Neural cell (in vitro differentiated cells): ENCODE data around the gene DDA1. TPM values are rescaled to one million over a fixed set of nuclear protein-coding genes. Genes with fewer than 3 reads are reported as not detected.

Experiments used
- H2AFZ ChIP-seq: fragments of 200-600, 300-800 bp; sonication (generic), shearing (Covaris generic); 2 replicates; pipeline ENCODE4 v1.6.0; 2014; ENCODE audit warnings: low read depth, mild to moderate bottlenecking, antibody characterized with exemption, low read length, moderate library complexity
- H3F3A ChIP-seq: fragments of 200-600 bp; shearing (Covaris generic); 2 replicates; pipeline ENCODE4 v1.6.1; 2016; ENCODE audit warnings: mild to moderate bottlenecking, moderate library complexity, mixed read lengths, antibody characterized with exemption, low read length; ENCODE audit not compliant: insufficient read depth, poor library complexity, severe bottlenecking
- H3K27ac ChIP-seq: fragments of 200-600, 300-800 bp; sonication (generic), shearing (Covaris generic); 2 replicates; pipeline ENCODE4 v1.5.1; 2014; ENCODE audit warnings: mild to moderate bottlenecking, low read length, moderate library complexity
- H3K27me3 ChIP-seq: fragments of 300-800, 200-600 bp; sonication (generic), shearing (Covaris generic); 2 replicates; pipeline ENCODE4 v1.6.0; 2014; ENCODE audit warnings: mild to moderate bottlenecking, low read depth, low read length, moderate library complexity; ENCODE audit not compliant: insufficient read depth
- H3K36me3 ChIP-seq: fragments of 300-800, 200-600 bp; sonication (generic), shearing (Covaris generic); 2 replicates; pipeline ENCODE4 v1.5.1; 2014; ENCODE audit warnings: mild to moderate bottlenecking, antibody characterized with exemption, low read length, moderate library complexity; ENCODE audit not compliant: insufficient read depth
- H3K4me2 ChIP-seq: fragments of 300-800, 200-600 bp; sonication (generic), shearing (Covaris generic); 2 replicates; pipeline ENCODE4 v1.6.0; 2014; ENCODE audit warnings: mild to moderate bottlenecking, low read length
- H3K4me3 ChIP-seq: fragments of 300-800, 200-600 bp; sonication (generic), shearing (Covaris generic); 2 replicates; pipeline ENCODE4 v1.5.1; 2014; ENCODE audit warnings: mild to moderate bottlenecking, low read length, moderate library complexity
- H3K79me2 ChIP-seq: fragments of 200-600 bp; shearing (Covaris generic); replicated peaks from 2 replicates; pipeline ENCODE4 v1.6.0; 2014; ENCODE audit warnings: mild to moderate bottlenecking, low read length, moderate library complexity; ENCODE audit not compliant: insufficient read depth
- H3K9ac ChIP-seq: fragments of 300-800, 200-600 bp; sonication (generic), shearing (Covaris generic); 2 replicates; pipeline ENCODE4 v1.6.1; 2016; ENCODE audit warnings: mild to moderate bottlenecking, low read length, mixed read lengths
- H3K9me2 ChIP-seq: fragments of 200-600 bp; shearing (Covaris generic); 2 replicates; pipeline ENCODE4 v1.6.1; 2016; ENCODE audit warnings: mild to moderate bottlenecking, low read length, mixed read lengths; ENCODE audit not compliant: insufficient read depth
- H3K9me3 ChIP-seq: fragments of 200-600, 300-800 bp; sonication (generic), shearing (Covaris generic); 2 replicates; pipeline ENCODE4 v1.6.1; 2016; ENCODE audit warnings: mild to moderate bottlenecking, mixed run types, low read length, moderate library complexity, mixed read lengths
- H4K20me1 ChIP-seq: fragments of 200-600 bp; shearing (Covaris generic); 2 replicates; pipeline ENCODE4 v1.6.1; 2016; ENCODE audit warnings: mild to moderate bottlenecking, mixed run types; ENCODE audit not compliant: insufficient read depth
- EP300 ChIP-seq: fragments of 450-650 bp; conservative IDR thresholded peaks from 2 replicates; pipeline ENCODE4 v1.6.1; 2014; ENCODE audit warnings: antibody characterized with exemption, mild to moderate bottlenecking, moderate library complexity; ENCODE audit not compliant: poor library complexity, severe bottlenecking
- EZH2 ChIP-seq: fragments of 200-600, 300-800 bp; shearing (Covaris generic), sonication (generic); IDR thresholded peaks from 2 replicates; pipeline ENCODE4 v1.6.1; 2014; ENCODE audit warnings: antibody characterized with exemption, low read length, borderline replicate concordance, mild to moderate bottlenecking; ENCODE audit not compliant: insufficient read depth, poor library complexity, severe bottlenecking
- MXI1 ChIP-seq: fragments of 450-650 bp; conservative IDR thresholded peaks from 2 replicates; pipeline ENCODE4 v1.6.1; 2014; ENCODE audit warnings: antibody characterized with exemption, mild to moderate bottlenecking; ENCODE audit not compliant: poor library complexity, severe bottlenecking
- POLR2AphosphoS5 ChIP-seq: IDR thresholded peaks from 2 replicates; pipeline ENCODE4 v1.6.1; 2012
- RAD21 ChIP-seq: fragments of 450-650 bp; conservative IDR thresholded peaks from 2 replicates; pipeline ENCODE4 v1.6.1; 2014; ENCODE audit warnings: antibody characterized with exemption, mild to moderate bottlenecking, moderate library complexity
- SMC3 ChIP-seq: fragments of 450-650 bp; conservative IDR thresholded peaks from 2 replicates; pipeline ENCODE4 v1.6.1; 2014; ENCODE audit warnings: antibody characterized with exemption, mild to moderate bottlenecking, moderate library complexity; ENCODE audit not compliant: poor library complexity
- TAF1 ChIP-seq: IDR thresholded peaks from 2 replicates; pipeline ENCODE4 v1.6.1; 2012; ENCODE audit warnings: low read depth
- polyA plus RNA-seq: library from polyadenylated mRNA; depleted of rRNA; stranded (reverse); fragments of >200 nt; gene quantifications from 2 replicates; pipeline ENCODE4 v1.2.3, GENCODE V29; 2014
- TF ChIP-seq, protein P1 (sequence below): fragments of 450-650 bp; IDR thresholded peaks from 2 replicates; pipeline ENCODE4 v1.5.1; 2014; ENCODE audit warnings: antibody characterized with exemption, mild to moderate bottlenecking, moderate library complexity; ENCODE audit not compliant: poor library complexity, severe bottlenecking
- TF ChIP-seq, protein P2 (sequence below): IDR thresholded peaks from 2 replicates; pipeline ENCODE4 v1.6.1; 2012; ENCODE audit warnings: borderline replicate concordance

DDA1 gene
- polyA plus RNA-seq, 1 donor from 2014 or later: 25.4 TPM

DNA sequence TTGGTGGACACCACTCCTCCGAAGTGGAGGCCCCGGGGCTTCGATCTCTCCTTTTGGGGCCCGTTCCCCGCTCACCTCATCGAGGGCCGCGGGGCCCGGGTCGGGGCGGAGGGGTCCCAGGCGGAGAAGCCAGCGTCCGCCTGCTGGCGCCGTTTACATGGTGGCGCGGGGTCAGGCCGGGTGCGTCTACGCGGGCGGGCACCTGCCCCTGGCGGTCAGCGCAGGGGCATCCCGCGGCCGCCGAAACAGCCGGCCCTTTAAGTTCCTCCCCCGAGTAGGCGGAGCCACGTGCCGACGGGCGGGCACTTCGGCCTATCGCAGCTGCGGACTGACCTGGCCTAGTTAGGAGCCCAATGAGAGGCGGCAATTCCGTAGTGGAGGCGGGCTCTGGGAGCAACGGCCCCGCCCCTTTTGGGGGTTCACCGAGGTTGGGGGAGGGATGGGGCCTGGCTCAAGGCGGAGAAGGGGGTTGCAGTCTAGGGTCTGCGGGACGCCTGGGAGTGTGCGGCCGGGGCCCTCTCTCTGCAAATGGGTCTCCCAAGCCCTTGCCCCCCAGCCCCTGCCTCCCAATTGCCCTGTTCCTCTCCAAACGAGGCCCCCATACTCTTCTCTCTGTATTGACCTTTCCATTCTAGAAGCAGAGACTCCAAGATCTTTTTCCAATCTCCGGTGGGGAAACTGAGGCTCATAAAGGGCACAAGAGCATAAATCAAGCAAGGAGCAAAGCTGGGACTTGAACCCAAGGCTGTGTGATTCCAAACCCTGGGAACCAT, 6.0 kb upstream of the DDA1 start, which contains the start of gene ABHD8:
ABHD8 (minus strand) TSS at position 259 of the 773 bp plus-strand sequence. CDS start 1,809 bp downstream, outside the sequence.
- no peak within 1 kb of the TSS for H3K27ac ChIP-seq
- H3K9ac ChIP-seq: peak within 1 kb of the TSS; percentile 79
- H3K79me2 ChIP-seq: no peaks in the 10 kb centered on the region
- H2AFZ ChIP-seq: peak within 1 kb of the TSS; percentile 77
- H3K4me2 ChIP-seq: peak within 1 kb of the TSS; percentile 80
- H3K36me3 ChIP-seq: no peaks in the 10 kb centered on the region
- H3K9me2 ChIP-seq: no peaks in the 10 kb centered on the region
- no peaks in the 10 kb centered on the region for H3K27me3 ChIP-seq
- no peaks in the 10 kb centered on the region for H3F3A ChIP-seq
- no peaks in the 10 kb centered on the region for H4K20me1 ChIP-seq
- H3K9me3 ChIP-seq: peaks cover 2% of the 10 kb centered on the region
- peak within 1 kb of the TSS; percentile 84 for H3K4me3 ChIP-seq
- TF ChIP-seq MXI1 (peak; percentile 31), EZH2 (no peak), SMC3 (peak; percentile 20), RAD21 (peak; percentile 32), TAF1 (no peak), POLR2AphosphoS5 (peak; percentile 67), EP300 (no peak)
- TF ChIP-seq, protein P1, sequence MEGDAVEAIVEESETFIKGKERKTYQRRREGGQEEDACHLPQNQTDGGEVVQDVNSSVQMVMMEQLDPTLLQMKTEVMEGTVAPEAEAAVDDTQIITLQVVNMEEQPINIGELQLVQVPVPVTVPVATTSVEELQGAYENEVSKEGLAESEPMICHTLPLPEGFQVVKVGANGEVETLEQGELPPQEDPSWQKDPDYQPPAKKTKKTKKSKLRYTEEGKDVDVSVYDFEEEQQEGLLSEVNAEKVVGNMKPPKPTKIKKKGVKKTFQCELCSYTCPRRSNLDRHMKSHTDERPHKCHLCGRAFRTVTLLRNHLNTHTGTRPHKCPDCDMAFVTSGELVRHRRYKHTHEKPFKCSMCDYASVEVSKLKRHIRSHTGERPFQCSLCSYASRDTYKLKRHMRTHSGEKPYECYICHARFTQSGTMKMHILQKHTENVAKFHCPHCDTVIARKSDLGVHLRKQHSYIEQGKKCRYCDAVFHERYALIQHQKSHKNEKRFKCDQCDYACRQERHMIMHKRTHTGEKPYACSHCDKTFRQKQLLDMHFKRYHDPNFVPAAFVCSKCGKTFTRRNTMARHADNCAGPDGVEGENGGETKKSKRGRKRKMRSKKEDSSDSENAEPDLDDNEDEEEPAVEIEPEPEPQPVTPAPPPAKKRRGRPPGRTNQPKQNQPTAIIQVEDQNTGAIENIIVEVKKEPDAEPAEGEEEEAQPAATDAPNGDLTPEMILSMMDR: peak; percentile 70
- TF ChIP-seq, protein P2, sequence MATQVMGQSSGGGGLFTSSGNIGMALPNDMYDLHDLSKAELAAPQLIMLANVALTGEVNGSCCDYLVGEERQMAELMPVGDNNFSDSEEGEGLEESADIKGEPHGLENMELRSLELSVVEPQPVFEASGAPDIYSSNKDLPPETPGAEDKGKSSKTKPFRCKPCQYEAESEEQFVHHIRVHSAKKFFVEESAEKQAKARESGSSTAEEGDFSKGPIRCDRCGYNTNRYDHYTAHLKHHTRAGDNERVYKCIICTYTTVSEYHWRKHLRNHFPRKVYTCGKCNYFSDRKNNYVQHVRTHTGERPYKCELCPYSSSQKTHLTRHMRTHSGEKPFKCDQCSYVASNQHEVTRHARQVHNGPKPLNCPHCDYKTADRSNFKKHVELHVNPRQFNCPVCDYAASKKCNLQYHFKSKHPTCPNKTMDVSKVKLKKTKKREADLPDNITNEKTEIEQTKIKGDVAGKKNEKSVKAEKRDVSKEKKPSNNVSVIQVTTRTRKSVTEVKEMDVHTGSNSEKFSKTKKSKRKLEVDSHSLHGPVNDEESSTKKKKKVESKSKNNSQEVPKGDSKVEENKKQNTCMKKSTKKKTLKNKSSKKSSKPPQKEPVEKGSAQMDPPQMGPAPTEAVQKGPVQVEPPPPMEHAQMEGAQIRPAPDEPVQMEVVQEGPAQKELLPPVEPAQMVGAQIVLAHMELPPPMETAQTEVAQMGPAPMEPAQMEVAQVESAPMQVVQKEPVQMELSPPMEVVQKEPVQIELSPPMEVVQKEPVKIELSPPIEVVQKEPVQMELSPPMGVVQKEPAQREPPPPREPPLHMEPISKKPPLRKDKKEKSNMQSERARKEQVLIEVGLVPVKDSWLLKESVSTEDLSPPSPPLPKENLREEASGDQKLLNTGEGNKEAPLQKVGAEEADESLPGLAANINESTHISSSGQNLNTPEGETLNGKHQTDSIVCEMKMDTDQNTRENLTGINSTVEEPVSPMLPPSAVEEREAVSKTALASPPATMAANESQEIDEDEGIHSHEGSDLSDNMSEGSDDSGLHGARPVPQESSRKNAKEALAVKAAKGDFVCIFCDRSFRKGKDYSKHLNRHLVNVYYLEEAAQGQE: peak; percentile 26

DNA sequence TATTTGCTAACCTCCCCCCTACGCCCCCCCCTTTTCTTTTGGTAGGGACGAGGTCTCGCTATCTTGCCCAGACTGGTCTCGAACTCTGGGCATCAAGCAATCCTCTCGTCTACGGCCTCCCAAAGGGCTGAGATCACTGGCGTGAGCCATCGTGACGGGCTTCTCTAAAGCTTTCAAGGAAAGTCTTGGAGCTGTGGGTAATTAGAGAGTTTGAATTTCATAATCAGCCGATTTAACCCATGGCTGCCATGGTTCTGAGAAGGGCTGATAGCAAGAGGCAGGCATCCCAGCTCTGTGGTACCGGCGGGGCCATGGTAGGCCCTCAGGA, 5.5 kb upstream of the DDA1 start:
- Histone ChIP-seq H3F3A (no peaks in the 10 kb centered on the region), H3K79me2 (no peaks in the 10 kb centered on the region), H3K9me2 (no peaks in the 10 kb centered on the region), H3K4me3 (no peak overlapping the region), H3K4me2 (no peak overlapping the region), H3K27ac (no peak overlapping the region), H3K36me3 (no peaks in the 10 kb centered on the region), H3K9me3 (no peaks in the 10 kb centered on the region), H4K20me1 (no peaks in the 10 kb centered on the region), H2AFZ (peak overlapping the region; percentile 43), H3K27me3 (no peaks in the 10 kb centered on the region), H3K9ac (no peak overlapping the region)
- TF ChIP-seq EP300 (no peak), MXI1 (no peak), TAF1 (no peak), POLR2AphosphoS5 (no peak), RAD21 (no peak), SMC3 (no peak), EZH2 (no peak)
- TF ChIP-seq, protein P1: no peak
- TF ChIP-seq, protein P2: no peak
